KMS-11 (cell line): ENCODE measurements around the gene PNLIP.

Experiments
- H2AFZ ChIP-seq: fragments of 200-600 bp; sonication (generic); 2 replicates; pipeline ENCODE4 v1.6.1; 2016; ENCODE audit warnings: antibody characterized with exemption, mixed run types, low read depth
- H3K27ac ChIP-seq: fragments of 200-600 bp; sonication (generic); 2 replicates; pipeline ENCODE4 v1.6.1; 2016; ENCODE audit warnings: mild to moderate bottlenecking, mixed run types
- H3K27me3 ChIP-seq: fragments of 200-600 bp; sonication (generic); 2 replicates; pipeline ENCODE4 v1.6.1; 2017; ENCODE audit warnings: mild to moderate bottlenecking, low read depth, mixed run types, moderate library complexity; ENCODE audit not compliant: insufficient read depth
- H3K36me3 ChIP-seq: fragments of 200-600 bp; sonication (generic); 2 replicates; pipeline ENCODE4 v1.6.1; 2017; ENCODE audit warnings: mild to moderate bottlenecking, mixed run types; ENCODE audit not compliant: insufficient read depth
- H3K4me1 ChIP-seq: fragments of 200-600 bp; sonication (generic); 2 replicates; pipeline ENCODE4 v1.6.1; 2016; ENCODE audit warnings: mild to moderate bottlenecking, low read depth, mixed run types; ENCODE audit not compliant: poor library complexity, severe bottlenecking
- H3K4me2 ChIP-seq: fragments of 200-600 bp; sonication (generic); 2 replicates; pipeline ENCODE4 v1.7.0; 2016; ENCODE audit warnings: mild to moderate bottlenecking, mixed run types
- H3K4me3 ChIP-seq: fragments of 200-600 bp; sonication (generic); IDR thresholded peaks from 2 replicates; pipeline ENCODE4 v1.6.1; 2017; ENCODE audit warnings: low read depth, low read length, mixed read lengths; ENCODE audit not compliant: insufficient read depth
- H3K79me2 ChIP-seq: fragments of 200-600 bp; sonication (generic); 2 replicates; pipeline ENCODE4 v1.6.1; 2016; ENCODE audit warnings: low read depth, mixed run types; ENCODE audit not compliant: insufficient read depth
- H3K9ac ChIP-seq: fragments of 200-600 bp; sonication (generic); 2 replicates; pipeline ENCODE4 v1.6.1; 2016; ENCODE audit warnings: mild to moderate bottlenecking, mixed run types
- H4K20me1 ChIP-seq: fragments of 200-600 bp; sonication (generic); 2 replicates; pipeline ENCODE4 v1.6.1; 2016; ENCODE audit warnings: mild to moderate bottlenecking, mixed run types; ENCODE audit not compliant: insufficient read depth
- CTCF ChIP-seq: fragments of 200-600 bp; sonication (generic); conservative IDR thresholded peaks from 2 replicates; pipeline ENCODE4 v1.6.1; 2017; ENCODE audit warnings: low read depth, mild to moderate bottlenecking, antibody characterized with exemption, low read length, moderate library complexity, mixed read lengths

Gene PNLIP

GRCh38 chr10:116594525-116595035 lies 48.8 kb downstream of the PNLIP start:
- Histone ChIP-seq H3K79me2 (no peaks in the 10 kb centered on the region), H2AFZ (no peak overlapping the region), H4K20me1 (no peaks in the 10 kb centered on the region), H3K4me2 (no peak overlapping the region), H3K36me3 (no peaks in the 10 kb centered on the region), H3K27ac (no peak overlapping the region), H3K4me3 (no peak overlapping the region), H3K4me1 (no peaks in the 10 kb centered on the region), H3K9ac (no peak overlapping the region), H3K27me3 (no peaks in the 10 kb centered on the region)
- TF ChIP-seq CTCF, result no peak

DNA sequence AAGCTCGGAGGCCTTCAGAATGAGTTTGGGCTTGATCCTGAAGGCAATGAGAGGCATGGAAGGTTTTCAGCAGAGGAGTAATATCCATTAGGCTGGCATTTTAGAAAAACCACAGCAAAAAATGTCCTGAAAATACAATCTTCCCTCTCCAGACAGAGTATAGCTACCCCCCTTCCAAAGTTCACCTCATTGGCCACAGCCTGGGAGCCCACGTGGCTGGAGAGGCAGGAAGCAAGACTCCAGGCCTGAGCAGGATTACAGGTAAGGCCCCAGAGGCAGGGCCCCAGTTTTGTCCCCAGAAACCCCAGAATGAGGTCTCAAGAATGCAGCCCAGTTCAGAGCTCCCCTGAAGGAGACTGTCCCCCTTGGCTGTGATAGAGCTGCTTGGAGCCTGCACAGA lies 50.3 kb downstream of the PNLIP start:
- Histone ChIP-seq H3K27ac (no peak overlapping the region), H3K27me3 (no peaks in the 10 kb centered on the region), H2AFZ (no peak overlapping the region), H4K20me1 (no peaks in the 10 kb centered on the region), H3K4me1 (no peaks in the 10 kb centered on the region), H3K9ac (no peak overlapping the region), H3K79me2 (no peaks in the 10 kb centered on the region), H3K4me2 (no peak overlapping the region), H3K36me3 (no peaks in the 10 kb centered on the region), H3K4me3 (no peak overlapping the region)
- no peak for TF ChIP-seq CTCF

GRCh38 chr10:116597543-116597942 lies 51.8 kb downstream of the PNLIP start:
- H3K27ac ChIP-seq, result no peak overlapping the region
- no peak overlapping the region for H3K9ac ChIP-seq
- no peaks in the 10 kb centered on the region for H4K20me1 ChIP-seq
- H3K4me2 ChIP-seq, result no peak overlapping the region
- H3K27me3 ChIP-seq, result no peaks in the 10 kb centered on the region
- no peak overlapping the region for H3K4me3 ChIP-seq
- no peaks in the 10 kb centered on the region for H3K36me3 ChIP-seq
- no peaks in the 10 kb centered on the region for H3K4me1 ChIP-seq
- H2AFZ ChIP-seq, result no peak overlapping the region
- TF ChIP-seq CTCF, result no peak
- no peaks in the 10 kb centered on the region for H3K79me2 ChIP-seq

- H3K27me3 ChIP-seq, result no peaks in the 10 kb centered on the region
- TF ChIP-seq CTCF, result no peak
- no peak overlapping the region for H3K27ac ChIP-seq
Measured at GRCh38 chr10:116598329-116598728, 52.6 kb downstream of the PNLIP start.

More at GRCh38 chr10:116598329-116598728, 52.6 kb downstream of the PNLIP start:
- Histone ChIP-seq H3K4me2 (no peak overlapping the region), H3K79me2 (no peaks in the 10 kb centered on the region), H2AFZ (no peak overlapping the region), H3K4me3 (no peak overlapping the region), H3K36me3 (no peaks in the 10 kb centered on the region), H4K20me1 (no peaks in the 10 kb centered on the region), H3K4me1 (no peaks in the 10 kb centered on the region), H3K9ac (no peak overlapping the region)
